ENCODE results near the gene MDFI.

Gene MDFI

DNA sequence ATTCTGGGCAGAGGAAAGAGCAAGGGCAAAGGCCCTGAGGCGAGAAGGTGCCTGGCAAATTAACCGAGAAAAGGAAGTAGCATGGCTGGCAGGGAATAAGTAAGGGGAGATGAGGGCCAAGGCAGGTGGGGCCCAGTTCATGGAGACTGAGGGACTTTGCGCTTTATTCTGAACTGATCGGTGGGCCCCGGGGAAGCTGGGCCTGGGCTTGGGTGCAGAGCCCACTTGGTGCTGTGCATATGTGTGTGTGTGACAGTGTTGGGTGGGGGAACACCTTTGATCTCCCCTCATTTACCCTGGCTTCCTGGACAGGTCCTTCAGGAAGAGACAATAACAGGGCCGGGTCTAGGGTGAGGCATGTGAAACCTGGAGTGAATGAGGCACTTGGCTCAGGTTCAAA is 2.9 kb upstream of the MDFI start:
- no peak for DNase-seq

DNA sequence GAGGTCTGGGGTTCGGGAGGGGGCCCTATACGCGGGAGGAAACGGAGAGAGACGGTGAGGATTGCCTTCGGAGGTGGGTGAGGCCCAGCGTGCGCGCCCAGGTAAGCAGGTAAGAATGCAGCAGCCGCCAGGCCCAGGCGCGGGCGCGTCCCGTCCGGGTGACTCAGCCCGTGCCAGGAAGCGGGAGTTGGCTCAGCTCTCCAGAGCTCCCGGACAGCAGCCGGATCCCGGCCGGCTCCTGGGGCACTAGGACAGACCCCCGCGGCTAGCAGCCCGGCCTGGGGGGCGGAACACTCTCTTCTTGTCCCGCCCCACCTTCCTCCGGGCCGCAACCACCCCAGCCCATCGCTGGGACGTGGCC is 1.5 kb upstream of the MDFI start:
- DNase-seq = peak; percentile 39

DNA sequence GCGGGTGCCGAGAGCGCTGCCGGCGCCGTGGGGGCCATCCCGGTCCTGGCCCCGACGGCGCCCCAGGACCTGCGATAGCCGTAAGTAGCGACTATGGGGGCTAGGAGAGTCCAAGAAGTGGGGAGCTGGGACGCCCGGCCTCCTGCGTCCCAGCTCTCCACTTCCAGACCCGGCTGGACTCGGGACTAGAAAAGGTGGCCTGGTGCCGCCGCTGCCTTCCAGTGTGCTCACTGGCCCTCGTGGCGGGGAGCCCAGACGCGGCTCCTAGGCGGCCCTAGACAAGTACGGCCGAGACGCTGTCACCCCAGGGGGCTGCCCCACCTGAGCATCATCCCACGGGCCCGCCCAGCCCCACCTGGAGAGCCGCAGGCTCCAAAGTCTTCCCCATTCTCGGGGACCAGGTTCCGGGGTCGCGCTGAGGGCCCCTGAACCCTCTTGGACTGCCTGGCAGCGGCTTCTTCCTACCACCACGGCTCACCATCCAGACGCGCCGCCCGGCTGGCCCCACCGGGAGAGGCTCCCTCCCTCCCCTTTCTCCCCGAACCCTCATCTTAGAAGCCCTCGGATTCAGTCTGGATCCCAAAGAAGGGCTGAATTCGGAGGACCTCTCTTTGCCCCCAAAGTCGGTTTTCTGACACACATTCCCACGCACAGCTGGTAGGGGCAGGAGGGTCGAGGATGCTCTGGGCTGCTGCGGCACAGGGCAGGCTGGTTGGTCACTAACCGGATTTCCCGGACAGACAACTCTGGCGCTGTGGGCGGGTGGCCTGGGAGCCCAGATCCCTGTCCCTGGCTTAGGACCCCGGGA is 870 bp upstream of the MDFI start:
- no peak for DNase-seq

DNA sequence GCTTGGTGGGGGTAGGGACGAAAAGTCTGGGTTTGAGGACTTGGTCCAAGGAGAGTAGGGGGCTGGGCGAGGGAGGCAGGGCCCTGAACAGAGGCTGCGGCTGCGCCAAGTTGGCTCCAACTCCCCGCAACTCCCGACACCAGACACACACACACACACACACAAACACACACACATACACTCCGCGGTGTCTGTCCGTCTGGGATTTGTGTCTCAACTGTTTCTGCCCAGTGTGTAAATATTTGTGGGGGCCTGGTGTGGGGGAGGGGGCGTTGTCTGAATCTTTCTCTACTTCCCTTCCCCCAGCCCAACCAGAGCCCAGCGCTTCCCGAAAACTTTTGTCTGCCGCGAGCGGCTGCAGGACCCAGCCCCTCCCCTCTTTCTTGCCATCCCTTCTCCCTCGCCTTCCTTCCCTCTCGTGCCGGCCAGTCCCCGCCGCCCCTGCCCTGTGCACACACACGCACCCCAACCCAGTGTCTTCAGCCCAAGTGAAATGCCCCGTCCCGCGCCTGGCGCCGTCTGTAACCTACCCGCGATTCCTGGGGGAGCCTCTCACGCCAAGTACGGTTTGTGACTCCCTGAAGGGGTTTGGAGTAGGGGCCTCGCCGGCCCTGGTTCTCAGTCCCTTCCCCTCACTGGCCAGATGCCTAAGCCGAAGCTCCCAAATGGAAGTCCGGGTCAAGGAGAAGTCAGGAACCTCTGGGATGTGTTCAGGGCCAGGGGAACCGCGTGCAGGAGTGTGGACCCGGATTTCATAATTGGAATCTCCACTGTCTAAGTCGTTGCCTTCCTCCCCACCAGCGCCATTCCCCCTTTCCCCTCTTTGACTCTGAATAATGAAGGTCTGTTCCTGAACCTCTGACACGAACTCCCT is 904 bp downstream of the MDFI start:
- peak; percentile 90 for DNase-seq

DNA sequence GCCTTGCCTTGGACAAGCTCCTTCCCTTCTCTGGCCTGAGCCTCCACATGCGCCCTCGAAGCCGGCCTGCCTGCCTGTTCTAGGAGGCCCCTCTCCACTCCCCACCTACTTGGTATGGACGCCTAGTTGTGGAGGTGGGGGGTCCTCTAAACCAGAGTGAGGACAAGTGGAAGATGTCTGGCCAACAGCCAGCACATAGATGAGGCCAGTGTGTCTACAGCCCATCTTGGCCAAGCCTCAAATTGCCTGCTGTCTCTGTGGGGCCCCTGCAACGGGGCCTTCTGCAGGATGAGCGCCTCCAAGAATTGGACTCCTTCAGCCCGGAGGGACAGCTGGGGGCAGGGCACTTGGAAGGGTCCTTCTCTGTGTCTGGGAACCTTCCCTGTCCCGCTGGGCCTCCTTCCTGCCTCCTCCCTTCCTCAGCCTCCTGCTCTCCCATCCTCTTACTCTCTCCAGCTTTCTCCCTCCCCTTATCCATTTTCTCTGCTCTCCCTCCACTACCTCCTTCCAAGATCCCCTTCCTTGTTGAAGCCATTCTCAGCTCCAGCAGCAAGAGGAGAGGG is 1.6 kb downstream of the MDFI start:
- DNase-seq = peak; percentile 83

DNA sequence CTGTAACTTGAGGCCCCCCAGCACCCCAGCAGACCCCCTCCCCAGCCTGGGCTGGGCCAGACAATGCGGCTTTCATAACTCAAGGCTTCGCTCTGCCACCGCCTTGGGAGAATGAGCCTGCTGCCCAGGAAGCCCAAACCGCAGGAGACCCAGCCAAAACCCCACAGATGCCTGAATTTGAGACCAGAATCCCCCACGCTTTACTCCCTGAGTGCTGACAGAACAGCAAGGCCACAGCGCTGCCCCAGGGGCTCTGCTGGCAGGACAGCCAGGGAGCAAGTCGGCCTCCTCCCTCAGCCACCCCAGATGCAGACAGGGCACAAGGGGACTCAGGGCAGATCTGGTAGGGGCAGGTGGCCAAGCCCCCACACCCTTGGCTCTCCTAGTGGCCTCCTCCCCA is 2.2 kb downstream of the MDFI start:
- DNase-seq = peak; percentile 61

DNA sequence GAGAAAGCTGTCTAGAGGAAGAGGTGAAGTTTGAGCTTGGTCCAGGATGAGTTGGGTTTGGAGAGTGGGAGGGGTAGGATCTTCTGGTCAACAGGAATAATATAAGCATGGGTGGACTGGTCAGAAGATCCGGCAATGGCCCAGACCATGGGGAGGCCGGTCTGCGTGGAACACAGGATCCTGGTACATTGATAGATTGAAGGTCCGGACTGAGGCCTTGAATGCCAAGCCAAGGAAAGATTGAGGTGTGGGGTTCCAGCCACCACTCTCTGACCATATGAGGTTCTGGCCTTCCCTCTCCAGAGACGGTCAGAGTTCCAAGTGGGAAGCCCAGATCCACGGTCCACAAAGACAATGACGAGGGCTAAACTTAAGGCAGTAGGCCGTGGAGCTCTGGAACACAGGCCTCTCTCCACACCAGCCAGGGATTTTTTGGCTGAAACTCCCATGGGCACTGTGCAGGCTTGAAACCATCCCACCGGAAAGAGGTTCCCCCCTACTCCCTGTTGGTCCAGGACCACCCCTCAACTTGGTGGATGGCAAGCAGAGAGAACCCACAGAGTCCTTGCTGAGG is 3.2 kb downstream of the MDFI start:
- DNase-seq = no peak

DNA sequence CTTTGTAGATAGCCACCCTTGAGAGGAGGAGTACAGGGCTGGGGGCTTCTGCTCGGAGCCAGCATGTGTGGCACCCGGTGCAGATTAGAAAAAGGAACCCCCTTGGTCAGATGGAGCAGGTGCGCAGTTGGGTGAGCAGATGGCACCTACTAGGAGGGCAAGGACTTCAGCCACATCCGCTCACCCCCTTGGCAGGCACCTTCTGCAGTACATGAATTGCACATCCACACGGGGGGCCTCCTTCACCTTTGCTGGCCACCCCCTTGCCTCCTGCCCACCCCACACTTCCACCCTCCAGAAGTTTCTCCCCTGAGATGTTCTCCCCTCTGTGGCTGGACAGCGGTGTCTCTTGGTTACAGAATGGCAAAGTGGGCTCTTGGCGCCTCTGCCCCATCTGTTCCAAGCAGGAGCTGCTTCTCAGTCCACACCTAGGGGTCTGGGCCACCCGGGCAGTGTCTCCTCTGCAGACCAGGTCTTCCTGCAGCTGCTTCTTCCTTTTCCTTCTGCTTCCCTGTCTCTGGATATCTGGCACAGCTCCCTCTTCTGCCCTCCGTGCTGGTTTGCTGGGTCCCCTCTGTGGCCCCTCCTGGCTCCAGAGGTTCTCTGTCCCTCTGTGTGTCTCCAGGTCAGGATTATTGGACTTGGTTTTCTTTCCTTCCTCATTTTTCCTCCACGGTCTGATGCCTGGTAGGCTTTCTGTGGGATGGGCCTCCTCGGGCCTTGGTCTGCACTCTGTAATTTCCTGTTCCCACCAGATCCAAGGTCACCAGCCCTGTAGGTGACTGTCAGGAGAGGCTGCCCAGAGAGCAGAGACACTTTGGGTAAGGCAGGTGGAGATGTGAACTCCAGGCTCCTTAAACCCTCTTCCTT is 4.1 kb downstream of the MDFI start:
- DNase-seq = no peak

DNA sequence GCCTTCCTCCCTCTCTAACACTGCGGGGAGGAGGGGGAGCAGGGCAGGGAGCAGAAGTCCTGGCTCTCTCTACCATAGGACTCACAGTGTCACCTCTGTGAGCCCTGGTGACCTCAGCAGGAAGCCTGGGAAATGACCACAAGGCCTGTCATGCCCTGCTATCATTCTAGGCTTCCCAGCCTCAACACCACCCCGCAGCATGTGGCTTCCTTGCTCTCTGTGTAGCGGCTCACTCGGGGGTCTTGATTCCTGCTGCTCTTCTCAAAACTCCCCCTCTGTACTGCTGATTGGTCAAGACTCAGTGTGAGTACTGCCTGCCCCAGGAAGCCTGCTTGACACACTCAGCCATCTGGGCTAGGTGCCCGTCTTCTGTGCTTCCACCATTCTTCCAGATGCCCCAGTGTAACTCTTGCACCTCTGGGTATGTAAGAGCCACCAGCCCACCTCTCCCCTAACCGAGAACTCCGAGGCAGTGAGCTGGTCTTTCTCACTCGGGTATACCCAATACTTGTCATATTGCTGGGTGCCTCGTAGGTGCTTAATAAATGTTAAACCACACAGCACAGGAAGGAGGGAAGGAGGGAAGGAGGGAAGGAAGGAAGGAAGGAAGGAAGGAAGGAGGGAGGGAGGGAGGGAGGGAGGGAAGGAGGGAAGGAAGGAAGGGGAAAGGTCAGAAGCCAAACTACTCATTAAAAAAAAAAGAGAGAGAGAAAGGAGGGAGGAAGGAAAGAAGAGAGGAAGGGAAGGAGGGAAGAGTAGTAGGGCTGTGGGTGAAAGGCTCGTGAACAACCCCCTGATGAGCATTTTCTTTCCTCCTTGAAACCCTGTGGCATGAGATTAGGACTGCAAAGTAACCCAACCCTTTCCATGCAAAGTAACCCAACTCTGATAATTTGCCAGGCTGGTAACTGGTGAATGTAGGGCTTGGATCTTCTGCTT is 5.0 kb downstream of the MDFI start:
- no peak for DNase-seq

DNA sequence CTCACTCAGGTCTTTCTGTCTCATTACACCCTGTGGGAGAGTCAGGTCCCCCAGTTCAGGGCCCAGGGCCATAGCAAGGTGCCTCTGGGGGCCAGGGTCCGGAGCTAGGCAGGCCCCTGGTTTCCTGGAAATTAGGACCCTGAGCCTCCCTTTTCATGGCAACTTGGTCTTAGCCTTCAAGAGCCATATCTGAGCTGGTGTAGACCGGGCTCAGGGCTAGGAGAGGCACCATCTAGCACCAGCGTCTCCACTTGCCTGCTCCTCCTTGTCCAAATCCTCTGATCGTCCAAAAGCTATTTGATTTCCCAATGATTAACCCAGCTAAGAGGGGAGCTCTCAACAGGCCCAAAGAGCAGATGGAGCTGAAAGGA is 5.6 kb downstream of the MDFI start:
- no peak for DNase-seq

DNA sequence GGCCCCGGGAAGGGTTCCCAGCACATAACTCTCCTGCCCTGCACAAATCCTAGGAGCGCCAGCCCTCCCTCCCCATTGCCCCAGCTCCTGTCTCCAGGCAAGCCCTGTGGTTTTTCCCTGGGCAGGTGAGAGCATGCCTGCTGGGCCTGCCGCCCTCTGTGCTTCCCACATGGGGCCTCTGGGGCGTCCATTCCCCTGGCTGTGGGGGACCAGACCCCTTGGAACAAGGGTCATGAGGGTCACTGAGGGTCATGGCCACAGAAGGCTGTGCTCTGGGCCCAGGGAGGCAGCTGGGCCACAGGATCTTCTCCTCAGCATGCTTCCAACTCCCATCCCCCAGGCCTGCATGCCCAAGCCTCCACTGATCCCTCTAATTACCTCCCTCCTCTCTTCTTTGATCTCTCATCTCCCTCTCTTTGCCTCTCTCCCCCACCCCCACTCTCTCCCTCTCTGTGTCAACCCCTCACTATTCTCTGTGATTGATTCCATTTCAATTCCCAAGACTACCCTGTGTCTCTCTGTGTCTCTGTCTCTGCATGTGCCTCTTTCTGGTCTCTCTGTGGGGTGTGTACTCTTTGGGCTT is 6.1 kb downstream of the MDFI start:
- DNase-seq = no peak

DNA sequence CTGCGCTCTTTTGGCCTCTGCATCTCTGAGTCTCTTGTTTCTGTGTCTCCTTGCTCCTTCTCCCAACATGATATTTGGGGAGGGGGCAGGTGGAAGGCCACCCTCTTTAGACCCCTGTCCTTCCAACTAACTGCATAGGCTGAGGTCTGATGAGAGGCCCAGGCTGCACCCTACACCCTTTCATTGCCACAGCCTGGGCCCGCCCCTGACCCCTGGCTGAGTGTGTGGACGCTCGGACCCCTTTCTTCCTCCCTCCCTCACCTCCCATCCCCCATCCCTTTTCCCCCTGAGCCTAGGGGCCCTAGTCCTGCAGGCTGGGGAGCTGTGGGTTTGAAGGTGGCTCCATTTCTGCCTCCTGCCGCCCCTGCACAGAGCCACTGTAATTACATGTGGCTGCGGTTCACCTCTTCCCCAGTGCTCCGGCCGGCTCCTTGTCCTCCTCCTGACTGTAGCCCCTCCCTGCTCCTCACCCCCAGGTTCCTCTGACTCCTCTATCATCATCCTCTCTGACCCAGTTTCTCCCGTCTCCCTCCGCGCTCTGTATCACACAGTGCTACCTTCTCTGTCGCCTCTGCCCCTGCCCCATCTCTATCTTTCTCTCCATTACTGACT is 6.8 kb downstream of the MDFI start:
- no peak for DNase-seq

DNA sequence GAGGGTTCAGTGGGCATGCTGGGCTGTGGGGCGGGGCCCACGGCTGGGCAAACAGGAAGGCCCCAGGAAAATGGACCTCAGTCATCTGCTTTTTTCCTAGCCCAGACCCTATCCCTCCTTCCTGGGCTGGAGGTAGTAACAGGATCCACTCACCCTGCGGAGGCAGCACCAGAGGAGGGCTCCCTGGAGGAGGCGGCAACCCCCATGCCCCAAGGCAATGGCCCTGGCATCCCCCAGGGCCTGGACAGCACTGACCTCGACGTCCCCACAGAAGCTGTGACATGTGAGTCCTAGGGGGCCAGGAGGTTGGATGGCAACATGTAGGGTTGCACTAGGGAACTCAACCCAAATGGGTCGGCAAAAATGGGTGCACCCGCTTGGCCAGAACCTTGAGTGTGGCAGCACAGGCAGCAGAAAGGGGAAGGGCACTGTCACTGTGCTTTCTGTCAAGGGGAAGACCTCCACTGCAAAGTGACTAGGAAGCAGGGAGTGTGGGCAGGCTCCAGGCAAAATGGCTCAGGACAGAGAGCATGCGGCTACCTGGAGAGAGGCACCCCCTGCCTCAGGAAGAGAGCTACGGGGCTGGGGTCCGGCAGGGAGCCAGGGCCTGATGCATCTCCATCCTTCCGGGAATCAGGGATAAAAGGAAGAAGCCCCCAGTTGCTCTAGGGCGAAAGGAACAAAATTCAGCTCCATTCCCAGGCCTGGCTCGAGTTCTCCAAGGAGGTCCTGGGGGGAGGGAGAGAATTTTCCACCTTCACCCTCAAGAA is 7.9 kb downstream of the MDFI start:
- no peak for DNase-seq

DNA sequence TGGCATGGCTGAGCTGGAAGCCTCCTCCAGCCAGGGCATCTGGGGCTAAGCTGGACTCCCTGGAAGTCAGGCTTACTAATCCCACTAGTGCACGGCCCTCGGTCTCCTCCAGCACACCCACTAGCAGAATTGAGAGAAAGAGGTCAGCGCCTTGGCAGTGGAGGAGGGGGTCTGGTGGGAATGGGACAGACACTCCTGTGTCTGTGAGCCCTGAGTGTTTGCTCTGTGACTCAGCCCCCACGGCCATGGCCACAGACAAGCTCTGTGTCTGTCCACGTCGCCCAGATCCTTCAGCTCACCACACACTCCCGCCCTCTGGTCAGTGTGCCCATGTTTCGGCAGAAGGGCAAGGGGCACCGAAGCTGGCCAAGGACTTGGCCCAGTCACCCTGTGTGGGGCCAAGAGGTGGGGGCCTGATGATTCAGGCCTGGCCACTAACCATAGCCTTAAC is 8.8 kb downstream of the MDFI start:
- DNase-seq = no peak

DNA sequence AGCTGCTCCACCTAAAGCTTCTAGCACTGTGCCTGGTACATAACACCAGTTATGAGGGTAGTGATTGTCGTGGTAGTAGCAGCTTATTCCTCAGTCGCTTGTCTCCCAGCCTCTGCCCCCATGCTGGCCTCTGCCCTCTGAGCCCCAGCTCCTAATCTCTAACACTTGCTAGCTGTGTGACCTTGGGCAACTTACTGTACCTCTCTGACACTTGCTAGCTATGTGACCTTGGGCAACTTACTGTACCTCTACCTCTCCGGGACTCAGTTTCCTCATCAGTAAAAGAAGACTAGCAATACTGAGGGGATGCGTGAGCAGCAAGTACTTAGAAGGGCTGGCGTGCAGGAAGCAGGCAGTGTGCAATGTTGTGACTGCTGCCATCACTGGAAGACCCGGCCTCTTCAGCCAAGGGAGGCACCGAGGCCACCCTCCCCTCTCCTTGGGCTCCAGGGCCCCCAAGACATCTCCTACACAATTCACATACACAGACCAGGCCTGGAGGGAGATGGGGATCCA is 9.9 kb downstream of the MDFI start:
- DNase-seq = no peak

DNA sequence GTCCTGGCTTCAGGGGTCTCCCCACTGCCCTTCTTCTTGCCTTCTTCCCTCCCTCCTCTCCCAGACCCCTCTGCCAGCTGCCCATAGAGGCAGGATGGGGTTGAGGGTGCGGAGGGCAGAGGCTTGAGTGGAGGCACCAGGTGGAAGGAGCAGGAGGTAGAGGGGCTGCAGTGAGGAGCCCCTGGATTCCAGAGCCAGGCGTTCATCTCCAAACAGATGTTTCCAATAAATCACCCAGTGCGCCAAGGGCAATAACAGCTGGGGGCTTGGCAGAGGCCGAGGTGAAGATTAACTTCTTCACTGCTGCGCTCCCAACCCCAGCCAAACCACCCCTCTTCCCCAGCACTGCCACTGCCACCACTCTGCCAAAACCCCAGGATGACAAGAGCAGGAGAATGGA is 10.7 kb downstream of the MDFI start:
- no peak for DNase-seq

DNA sequence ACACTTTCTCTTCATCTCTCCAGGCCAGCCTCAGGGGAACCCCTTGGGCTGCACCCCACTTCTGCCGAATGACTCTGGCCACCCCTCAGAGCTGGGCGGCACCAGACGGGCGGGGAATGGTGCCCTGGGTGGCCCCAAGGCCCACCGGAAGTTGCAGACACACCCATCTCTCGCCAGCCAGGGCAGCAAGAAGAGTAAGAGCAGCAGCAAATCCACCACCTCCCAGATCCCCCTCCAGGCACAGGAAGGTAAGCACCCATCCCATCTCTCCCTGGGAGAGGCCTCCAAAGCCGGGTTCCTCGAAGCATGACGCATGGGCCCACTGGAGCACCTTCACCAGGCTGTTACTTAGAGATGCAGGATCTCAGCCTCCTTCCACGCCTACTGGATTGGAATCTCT is 11.3 kb downstream of the MDFI start:
- DNase-seq = no peak

DNA sequence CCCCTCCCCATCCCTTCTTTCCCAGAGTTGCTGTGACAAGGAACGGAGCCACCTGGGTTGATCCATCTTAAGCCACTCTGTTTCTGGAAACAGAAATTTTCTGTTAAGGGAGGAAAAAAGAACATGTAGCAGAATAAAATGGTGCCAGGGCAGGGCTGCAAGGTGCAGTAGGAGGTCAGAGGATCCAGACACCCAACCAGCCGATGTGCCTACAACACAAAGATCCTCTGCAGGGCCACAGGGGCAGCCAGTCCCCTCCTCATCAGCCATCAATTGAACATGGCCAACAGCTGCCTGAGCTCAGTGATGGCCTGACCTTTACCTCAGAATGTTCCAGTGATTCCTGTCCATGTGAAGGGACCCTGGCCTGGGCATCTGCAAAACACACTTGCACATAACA is 11.9 kb downstream of the MDFI start:
- no peak for DNase-seq

DNA sequence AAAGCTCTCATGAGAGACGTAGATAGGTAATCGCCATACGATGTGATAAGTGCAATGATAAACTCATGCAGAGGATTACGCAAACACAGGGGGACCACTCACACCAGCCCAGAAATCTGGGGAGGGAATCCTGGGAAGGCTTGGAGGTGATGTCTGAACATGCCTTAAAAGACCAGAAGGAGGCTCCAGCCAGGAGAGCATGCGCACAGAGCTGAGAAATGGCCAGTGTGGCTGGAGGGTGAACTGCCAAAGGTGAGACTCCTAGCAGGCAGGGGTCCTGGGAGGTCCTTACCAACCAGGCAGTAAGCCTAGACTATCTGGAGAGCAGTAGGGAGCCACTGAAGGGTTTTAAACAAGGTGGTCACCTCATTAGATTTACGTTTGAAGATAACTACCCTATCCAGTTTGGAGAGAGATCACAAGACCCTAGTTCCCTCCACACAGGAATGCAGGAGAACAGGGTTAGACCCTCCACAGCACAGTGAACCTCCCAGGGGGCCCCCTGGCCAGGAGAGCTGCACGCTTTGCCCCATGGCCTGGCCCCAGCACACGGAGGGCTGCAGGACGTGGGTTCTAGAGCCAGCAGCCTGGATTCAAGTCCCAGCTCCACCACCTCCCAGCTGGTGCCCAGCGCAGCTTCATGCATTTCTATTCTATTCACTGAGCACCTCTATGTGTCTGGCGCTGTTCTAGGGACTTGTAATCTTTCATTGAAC is 13.1 kb downstream of the MDFI start:
- no peak for DNase-seq

Measured in fibroblast of upper back skin (primary cell).